Measurements from ENCODE around the gene CLRN3. TPM values are rescaled to one million over a fixed set of nuclear protein-coding genes. Genes with fewer than 3 reads are reported as not detected.

Gene CLRN3
- total and polyA plus RNA-seq, 2 of the 8 experiments (the other 6 are each of a cell fraction or from before 2014, with no cell fraction given) = not detected

- Histone ChIP-seq H4K91ac (replicated peaks; ENCODE audit: insufficient read length, low read length) (no peak overlapping the region), H3K14ac (ENCODE audit: insufficient read length) (no peak overlapping the region), H3K4me2 (ENCODE audit: insufficient read depth in 1 of 2, low read depth in 2 of 2, low read length in 2 of 2) (no peak overlapping the region), H3K9ac (replicated peaks in 1 of 4; ENCODE audit: extremely low read depth in 1 of 4, low read depth in 3 of 4, low read length in 3 of 4) (no peak overlapping the region), H4K8ac (ENCODE audit: extremely low read depth, insufficient read depth, low read length) (no peak overlapping the region), H2BK20ac (ENCODE audit: low read length) (no peak overlapping the region), H2BK120ac (replicated peaks; ENCODE audit: low read depth, low read length) (no peak overlapping the region), H4K5ac (ENCODE audit: insufficient read length, low read depth, low read length) (no peak overlapping the region), H3K27me3 (replicated peaks in 1 of 4; ENCODE audit: control insufficient read depth in 3 of 4, extremely low read depth in 1 of 4, insufficient read depth in 3 of 4, low read length in 3 of 4) (no peaks in the 10 kb centered on the region; a peak in 1 of 7 replicates), H3K4ac (replicated peaks; ENCODE audit: insufficient read length, low read depth, low read length) (no peak overlapping the region), H2BK15ac (ENCODE audit: low read length) (no peak overlapping the region), H2BK12ac (ENCODE audit: low read depth, low read length) (no peak overlapping the region), H3K4me3 (ENCODE audit: extremely low read depth in 1 of 4, insufficient read depth in 2 of 4, low read depth in 3 of 4, low read length in 4 of 4) (no peak overlapping the region), H3K79me2 (ENCODE audit: control insufficient read depth in 1 of 2, insufficient read depth in 2 of 2, low read length in 2 of 2) (no peaks in the 10 kb centered on the region), H3K4me1 (replicated peaks in 1 of 4; ENCODE audit: control insufficient read depth in 3 of 4, insufficient read depth in 4 of 4, low read length in 3 of 4) (no peaks in the 10 kb centered on the region), H2BK5ac (ENCODE audit: low read depth, low read length) (no peak overlapping the region), H2AK5ac (ENCODE audit: low read depth, low read length) (no peak overlapping the region), H4K20me1 (replicated peaks in 1 of 2; ENCODE audit: control insufficient read depth in 1 of 2, insufficient read depth in 2 of 2, low read length in 2 of 2) (no peaks in the 10 kb centered on the region), H3K56ac (replicated peaks; ENCODE audit: insufficient read length, low read depth, low read length) (no peak overlapping the region), H3K18ac (ENCODE audit: extremely low read depth, low read length) (no peak overlapping the region), H3K9me3 (ENCODE audit: insufficient read depth in 2 of 2, low read depth in 1 of 2, low read length in 1 of 2) (no peaks in the 10 kb centered on the region; a peak in 2 of 4 replicates), H3K79me1 (ENCODE audit: low read depth, low read length) (no peaks in the 10 kb centered on the region), H3K23me2 (ENCODE audit: low read depth, low read length) (no peaks in the 10 kb centered on the region), H2AFZ (ENCODE audit: low read length) (no peak overlapping the region), H3K23ac (ENCODE audit: insufficient read length) (no peak overlapping the region), H3K36me3 (ENCODE audit: control insufficient read depth in 2 of 4, insufficient read depth in 4 of 4, low read length in 3 of 4) (no peaks in the 10 kb centered on the region), H3K27ac (ENCODE audit: low read depth, low read length) (no peak overlapping the region)
- no peak for DNase-seq (ENCODE audit: low read depth in 1 of 2, low spot score in 2 of 2)
- 86% methylated on average over 11 of the region's 11 CpGs; no CpG with 5 or more reads in 1 of the 2 experiments for WGBS, 2 experiments (ENCODE audit: extremely low coverage in 1 of 2, insufficient coverage in 1 of 2, insufficient read length in 1 of 2, insufficient replicate concordance in 2 of 2, low coverage in 1 of 2, low lambda C conversion rate in 2 of 2, missing lambda C conversion rate in 1 of 2)
- ChIA-PET CTCF (ENCODE audit: partially characterized antibody) (interaction anchor here (0.7 to 2.5 kb wide), 6 partner anchors 18 to 196 kb away, joined by 3 to 12 read pairs (median 4); no protein-coding TSS in a partner anchor), POLR2A (ENCODE audit: partially characterized antibody) (no interaction called here)
- FAIRE-seq = no peak
- no peak for TF ChIP-seq BACH1 (IDR thresholded peaks at IDR 0.05; ENCODE audit: low read length)
- TF ChIP-seq RAD21 (IDR thresholded peaks at IDR 0.05 in 1 of 2, conservative IDR thresholded peaks at IDR 0.05 in 1 of 2; ENCODE audit: low read depth in 2 of 2, low read length in 2 of 2) = no peak
- TF ChIP-seq JUN (IDR thresholded peaks at IDR 0.05; ENCODE audit: low read depth, low read length) = no peak
- no peak for TF ChIP-seq EZH2 (IDR thresholded peaks at IDR 0.05; ENCODE audit: low read depth, low read length, severe bottlenecking)
- no peak for TF ChIP-seq PHF8 (conservative IDR thresholded peaks at IDR 0.05; ENCODE audit: low read depth, low read length)
- no peak for TF ChIP-seq YY1 (IDR thresholded peaks at IDR 0.05; ENCODE audit: low read depth, low read length)
- no peak for TF ChIP-seq ZNF274 (IDR thresholded peaks at IDR 0.05; ENCODE audit: borderline replicate concordance, extremely low read depth, low read length)
- no peak for TF ChIP-seq CTBP2 (IDR thresholded peaks at IDR 0.05; ENCODE audit: borderline replicate concordance, insufficient read depth, insufficient read length, low read length)
- TF ChIP-seq HDAC2 (IDR thresholded peaks at IDR 0.05; ENCODE audit: borderline replicate concordance in 1 of 2, low read depth in 2 of 2, low read length in 2 of 2) = no peak
- TF ChIP-seq BRCA1 (IDR thresholded peaks at IDR 0.05; ENCODE audit: low read depth, low read length) = no peak
- no peak for TF ChIP-seq NRF1 (IDR thresholded peaks at IDR 0.05; ENCODE audit: low read depth, low read length)
- TF ChIP-seq ATF3 (IDR thresholded peaks at IDR 0.05; ENCODE audit: insufficient read depth, low read depth, low read length) = no peak
Measured at GRCh38 chr10:127873901-127874470, 18.8 kb downstream of the CLRN3 start.

Data from H1 (cell line).